OCI-LY7 (cell line): ENCODE measurements around the gene CD28.

Experiments used
- CTCF ChIP-seq: fragments of 200-600 bp; sonication (generic); conservative IDR thresholded peaks from 2 replicates; pipeline ENCODE4 v1.5.1; 2014; ENCODE audit warnings: mild to moderate bottlenecking, antibody characterized with exemption, low read length, moderate library complexity, mixed read lengths
- EZH2phosphoT487 ChIP-seq: fragments of 200-600 bp; sonication (generic); IDR thresholded peaks from 2 replicates; pipeline ENCODE4 v1.6.1; 2018; ENCODE audit warnings: low read depth, borderline replicate concordance, mild to moderate bottlenecking, mixed run types, antibody characterized with exemption, low read length, moderate library complexity, mixed read lengths

DNA sequence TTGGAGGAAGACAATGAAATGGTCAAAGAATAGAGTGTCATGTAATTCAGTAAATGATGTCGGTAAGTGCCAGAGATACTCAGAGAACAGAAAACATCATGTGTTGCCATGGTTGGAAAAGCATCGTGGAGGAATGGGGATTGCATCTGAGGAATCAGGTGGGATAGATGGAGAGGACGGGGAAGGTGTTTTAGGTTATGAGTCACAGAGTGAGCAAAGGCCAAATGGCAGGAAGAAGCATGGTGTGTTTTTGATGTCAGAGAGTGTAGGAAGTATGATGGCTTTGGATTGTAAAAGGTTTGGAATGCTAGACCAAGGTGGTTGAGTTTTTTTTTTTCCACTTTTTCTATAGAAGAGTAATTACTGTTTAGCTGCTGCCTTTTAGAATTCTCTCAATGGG, 27.5 kb upstream of the CD28 start:
- TF ChIP-seq CTCF (no peak), EZH2phosphoT487 (no peak)
